Lung microvascular endothelial cell (primary cell): ENCODE results near the gene ADGRL3. TPM values are rescaled to one million over a fixed set of nuclear protein-coding genes. Genes with fewer than 3 reads are reported as not detected.

Experiments
- DNase-seq, 2 donors: peaks; one replicate each; pipeline versions ENCODE4 v3.0.0 to v3.0.0-alpha.2; 2010; ENCODE audit warnings: low read depth in 2 of 2
- total RNA-seq: library from RNA; depleted of rRNA; stranded (reverse); fragments of >200 nt; gene quantifications from 2 replicates; pipeline ENCODE4 v1.2.1, GENCODE V29; 2014

ADGRL3 gene
- total RNA-seq, 1 donor from 2014 or later = 1.6 TPM

- no peak for DNase-seq
Measured at GRCh38 chr4:61426229-61426628, 226.1 kb downstream of the ADGRL3 start.

- DNase-seq = no peak
Measured at GRCh38 chr4:61427099-61427817, 227.1 kb downstream of the ADGRL3 start.

- DNase-seq = no peak
Measured at GRCh38 chr4:61427818-61428495, 227.8 kb downstream of the ADGRL3 start.

GRCh38 chr4:61428950-61429349, 228.8 kb downstream of the ADGRL3 start:
- no peak for DNase-seq

GRCh38 chr4:61431131-61431530, 231.0 kb downstream of the ADGRL3 start:
- DNase-seq = no peak

GRCh38 chr4:61437923-61438322, 237.8 kb downstream of the ADGRL3 start:
- no peak for DNase-seq

- DNase-seq = no peak
Measured at GRCh38 chr4:61440321-61440720, 240.2 kb downstream of the ADGRL3 start.

GRCh38 chr4:61442936-61443335, 242.8 kb downstream of the ADGRL3 start:
- DNase-seq = no peak

GRCh38 chr4:61443813-61444510, 243.8 kb downstream of the ADGRL3 start:
- no peak for DNase-seq

- no peak for DNase-seq
Measured at GRCh38 chr4:61445374-61446063, 245.4 kb downstream of the ADGRL3 start.

- DNase-seq = no peak
Measured at GRCh38 chr4:61446941-61447340, 246.8 kb downstream of the ADGRL3 start.

GRCh38 chr4:61447918-61448317, 247.8 kb downstream of the ADGRL3 start:
- no peak for DNase-seq

- no peak for DNase-seq
Measured at GRCh38 chr4:61451935-61452334, 251.8 kb downstream of the ADGRL3 start.

GRCh38 chr4:61461956-61462355, 261.8 kb downstream of the ADGRL3 start:
- DNase-seq = no peak

- DNase-seq = no peak
Measured at GRCh38 chr4:61462451-61463326, 262.6 kb downstream of the ADGRL3 start.

- no peak for DNase-seq
Measured at GRCh38 chr4:61468024-61468720, 268.0 kb downstream of the ADGRL3 start.

- DNase-seq = no peak
Measured at GRCh38 chr4:61473306-61473705, 273.2 kb downstream of the ADGRL3 start.

- DNase-seq = no peak
Measured at GRCh38 chr4:61478340-61478739, 278.2 kb downstream of the ADGRL3 start.

- no peak for DNase-seq
Measured at GRCh38 chr4:61485056-61485455, 284.9 kb downstream of the ADGRL3 start.

GRCh38 chr4:61489927-61490326, 289.8 kb downstream of the ADGRL3 start:
- DNase-seq = no peak
